Kidney capillary endothelial cell (primary cell): Measurements from ENCODE around the gene CYB5B.
"Not testable (repeated sequence)": the region's sequence is repeated elsewhere in the genome, so short reads cannot be mapped to it uniquely, and the experiment has no call there.

Experiments
- DNase-seq: peaks from one replicate; pipeline ENCODE4 v3.0.0-alpha.2; 2018; ENCODE audit warnings: low spot score

CYB5B gene

DNA sequence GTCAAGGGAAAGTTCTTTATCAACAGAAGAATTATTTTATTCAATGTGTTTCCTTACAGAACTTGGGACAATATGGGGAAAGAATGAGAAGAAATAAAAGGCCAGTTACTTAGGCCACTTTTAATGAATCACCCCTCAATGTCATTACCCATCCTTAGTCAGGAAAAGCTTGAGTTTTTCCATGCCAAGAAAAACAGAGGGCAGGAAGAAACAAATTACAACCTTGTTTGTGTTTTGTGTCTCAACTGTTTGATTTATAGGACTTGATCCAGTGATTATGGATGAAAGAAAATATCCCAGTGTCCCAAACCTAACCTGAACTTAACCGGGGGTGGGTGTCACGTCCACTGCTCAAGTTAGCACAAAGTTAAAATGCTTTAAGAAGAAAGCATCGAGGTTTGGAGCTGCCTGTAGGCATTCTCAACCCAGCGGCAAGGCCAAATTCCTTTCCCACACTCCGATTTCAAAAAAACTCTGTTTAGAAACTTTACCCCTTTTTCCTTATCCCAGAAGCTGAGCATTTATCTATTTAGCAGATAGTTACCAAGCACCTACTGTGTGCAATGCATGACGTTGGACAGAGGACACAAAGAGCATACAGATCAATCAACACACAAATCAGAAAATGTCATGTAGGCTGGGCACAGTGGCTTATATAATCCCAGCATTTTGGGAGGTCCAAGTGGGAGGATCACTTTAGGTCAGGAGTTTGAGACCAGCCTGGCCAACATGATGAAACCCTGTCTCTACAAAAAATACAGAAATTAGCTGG is 14.0 kb upstream of the CYB5B start:
- DNase-seq, result peak; percentile 70

DNA sequence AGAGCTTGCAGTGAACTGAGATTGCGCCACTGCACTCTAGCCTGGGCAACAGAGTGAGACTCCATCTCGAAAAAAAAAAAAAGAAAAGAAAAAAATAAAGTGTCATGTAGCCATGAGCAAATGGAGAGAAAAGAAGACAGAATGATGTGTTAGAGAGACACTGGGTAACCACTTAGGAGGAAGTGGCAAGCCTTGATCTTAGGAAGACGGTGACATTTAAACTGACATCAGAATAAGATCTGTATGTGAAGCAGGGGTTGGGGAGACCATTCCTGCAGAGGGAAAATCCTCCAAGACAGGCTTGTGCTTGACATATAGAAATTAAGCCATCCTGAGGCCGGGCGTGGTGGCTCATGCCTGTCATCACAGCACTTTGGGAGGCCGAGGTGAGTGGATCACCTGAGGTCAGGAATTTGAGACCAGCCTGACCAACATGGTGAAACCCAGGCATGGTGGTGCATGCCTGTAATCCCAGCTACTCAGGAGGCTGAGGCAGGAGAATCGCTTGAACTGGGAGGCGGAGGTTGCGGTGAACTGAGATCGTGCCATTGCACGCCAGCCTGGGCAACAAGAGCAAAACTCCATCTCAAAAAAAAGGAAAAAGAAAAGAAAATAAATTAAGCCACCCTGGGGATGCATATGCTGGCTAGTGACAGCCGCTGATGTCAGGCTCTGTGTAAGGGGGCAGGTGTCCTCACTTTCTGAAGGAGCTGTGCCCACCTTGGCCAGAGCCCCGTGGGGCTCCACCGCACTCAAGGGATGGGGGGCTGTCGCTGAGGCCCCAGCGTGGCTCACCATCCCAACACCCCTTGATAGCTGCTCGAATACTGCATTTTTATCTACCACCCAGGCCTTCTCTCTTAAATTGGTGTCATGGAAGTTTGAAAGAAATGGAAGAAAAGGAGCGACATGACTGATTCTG is 13.1 kb upstream of the CYB5B start:
- no peak for DNase-seq

DNA sequence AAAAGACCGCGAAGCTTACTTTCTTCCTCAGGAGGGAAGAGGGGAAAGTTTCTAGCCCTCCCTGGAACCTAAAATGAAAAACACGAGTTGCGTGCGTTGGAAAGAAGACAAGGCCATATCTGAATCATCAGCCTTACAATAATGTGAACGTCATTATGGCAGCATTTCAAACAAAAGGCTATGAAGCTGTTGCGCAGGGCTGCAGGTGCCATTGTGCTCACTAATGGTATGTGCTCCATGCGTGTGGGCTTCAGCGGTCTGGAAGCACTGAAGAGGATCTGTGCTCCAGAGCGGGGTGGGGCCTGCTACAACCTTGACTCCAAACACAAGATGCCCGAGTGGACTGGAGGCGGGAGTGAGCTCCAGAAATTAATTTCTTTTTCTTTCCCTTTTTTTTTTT is 12.1 kb upstream of the CYB5B start:
- DNase-seq, result no peak

DNA sequence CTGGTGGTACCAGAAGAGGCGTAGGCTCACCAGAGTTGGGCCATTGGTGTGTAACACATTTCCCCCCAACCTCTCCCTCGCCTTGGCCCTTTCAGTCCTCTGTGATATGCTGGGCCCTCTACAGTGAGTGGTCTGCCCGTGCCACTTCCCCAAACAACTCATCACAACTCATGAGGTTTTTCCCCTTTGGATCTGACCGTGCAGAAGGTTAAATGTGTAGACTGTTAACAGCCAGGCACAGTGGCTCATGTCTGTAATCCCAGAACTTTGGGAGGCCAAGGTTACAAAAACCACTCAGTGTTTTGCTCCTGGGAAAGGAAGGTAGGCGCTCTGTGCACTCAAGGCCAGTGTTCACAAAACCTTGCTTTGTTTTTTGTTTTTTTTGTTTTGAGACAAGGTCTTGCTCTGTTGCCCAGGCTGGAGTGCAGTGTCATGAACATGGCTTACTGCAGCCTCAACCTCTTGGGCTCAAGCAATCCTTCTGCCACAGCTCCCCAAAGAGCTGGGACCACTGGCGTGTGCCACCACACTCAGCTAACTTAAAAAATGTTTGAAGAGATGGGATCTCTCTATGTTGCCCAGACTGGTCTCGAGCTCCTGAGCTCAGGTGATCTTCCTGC is 11.3 kb upstream of the CYB5B start:
- DNase-seq, result no peak

DNA sequence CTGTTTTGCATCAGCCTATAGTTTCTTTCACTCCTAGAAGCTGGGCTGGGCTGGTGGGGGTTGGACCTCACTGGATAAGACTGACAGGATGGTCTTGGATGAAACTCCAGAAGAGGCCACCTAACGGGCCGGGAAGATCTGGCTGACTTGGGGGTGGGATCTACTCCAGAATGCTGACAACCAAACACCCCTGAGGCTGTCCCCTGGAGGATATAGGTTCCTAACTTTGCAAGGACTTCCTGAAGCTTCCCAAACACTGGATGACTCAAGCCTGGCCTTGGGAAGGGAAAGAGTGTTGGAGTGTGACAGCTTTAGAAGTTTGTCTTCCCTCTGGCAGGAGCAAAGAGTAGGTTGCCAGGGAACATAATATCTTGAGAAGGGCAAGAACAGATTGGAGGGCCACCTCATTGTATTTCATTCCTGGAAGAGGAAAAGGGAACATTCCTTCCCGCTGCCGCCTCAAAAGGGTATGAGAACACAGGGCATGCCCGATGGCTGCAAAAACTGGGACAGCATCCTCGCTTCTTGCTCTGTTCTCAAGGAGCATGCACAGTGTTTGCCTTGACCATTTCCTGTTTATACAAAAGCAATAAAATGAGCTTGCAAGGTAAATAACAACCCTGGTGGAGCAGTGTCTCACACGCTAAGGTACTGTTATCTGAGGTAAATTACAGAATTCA is 6.8 kb upstream of the CYB5B start:
- DNase-seq, result no peak

DNA sequence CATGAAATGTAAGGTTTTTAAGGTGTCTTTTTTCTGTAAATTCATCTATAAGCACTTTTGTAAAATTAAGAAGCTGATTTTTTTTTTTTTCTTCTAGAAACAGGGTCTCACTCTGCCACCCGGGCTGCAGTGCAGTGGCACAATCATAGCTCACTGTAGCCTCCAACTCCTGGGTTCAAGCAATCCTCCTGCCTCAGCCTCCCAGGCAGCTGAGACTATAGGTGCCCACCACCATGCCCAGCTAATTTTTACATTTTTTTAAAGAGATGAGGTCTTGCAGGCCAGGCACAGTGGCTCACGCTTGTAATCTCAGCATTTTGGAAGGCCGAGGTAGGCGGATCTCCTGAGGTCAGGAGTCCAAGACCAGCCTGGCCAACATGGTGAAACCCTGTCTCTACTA is 4.5 kb upstream of the CYB5B start:
- DNase-seq, result no peak

DNA sequence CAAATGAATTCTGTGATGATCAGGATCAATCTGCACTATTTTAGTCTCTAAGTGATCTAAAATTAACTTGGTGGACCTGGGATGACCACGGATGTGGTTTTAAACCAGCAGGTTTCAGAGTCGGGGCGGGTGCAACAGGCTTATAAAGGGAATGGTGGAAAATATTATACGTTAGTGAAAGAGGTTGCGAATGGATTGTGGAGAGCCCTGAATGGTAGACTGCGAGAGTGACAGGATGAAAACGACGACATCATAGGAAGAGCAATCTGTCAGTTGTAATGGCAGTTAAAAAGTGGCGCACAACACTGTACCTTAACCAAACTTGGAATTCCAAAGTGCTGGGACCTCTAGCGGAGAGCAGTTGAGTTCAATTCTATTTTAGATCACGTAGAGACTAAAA is 1.2 kb upstream of the CYB5B start:
- DNase-seq, result no peak

DNA sequence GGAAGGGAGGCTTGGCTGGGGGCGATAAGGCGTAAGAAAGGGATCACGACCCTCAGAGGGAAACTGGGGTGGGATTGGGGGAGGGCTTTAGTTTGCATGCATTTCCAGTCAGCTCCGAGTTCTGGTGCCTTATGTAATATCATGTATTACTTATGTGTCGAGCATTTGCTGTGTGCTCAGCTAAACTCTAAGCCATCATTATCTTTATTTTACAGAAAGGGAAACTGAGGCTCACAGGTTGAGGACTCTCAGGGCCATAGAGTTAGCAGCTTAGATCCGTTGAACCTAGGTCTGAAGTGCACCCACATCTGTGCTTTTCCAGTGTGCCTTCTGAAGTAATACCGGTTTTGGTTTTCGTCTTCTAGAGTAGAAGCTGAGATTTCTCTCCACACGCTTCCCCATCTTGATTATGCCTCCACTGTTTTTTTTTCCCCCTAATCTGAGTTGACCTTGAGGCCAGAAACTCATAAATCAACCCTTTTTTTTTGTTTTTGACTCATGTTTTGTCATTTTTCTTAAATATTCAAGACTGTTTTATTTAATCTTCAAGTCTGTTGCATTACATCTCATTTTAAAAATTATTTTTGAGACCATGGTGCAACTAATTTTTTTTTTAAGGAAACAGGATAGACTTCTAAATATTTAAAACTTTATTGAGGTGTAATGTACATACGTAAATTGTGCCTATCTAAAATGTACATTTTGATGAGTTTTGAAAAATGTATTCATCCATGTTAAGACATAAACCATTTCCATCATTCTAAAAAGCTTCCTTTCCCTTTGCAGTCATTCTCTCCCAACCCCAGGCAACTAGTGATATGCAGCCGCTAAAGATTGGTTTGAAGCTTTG is 741 bp downstream of the CYB5B start:
- DNase-seq, result no peak

DNA sequence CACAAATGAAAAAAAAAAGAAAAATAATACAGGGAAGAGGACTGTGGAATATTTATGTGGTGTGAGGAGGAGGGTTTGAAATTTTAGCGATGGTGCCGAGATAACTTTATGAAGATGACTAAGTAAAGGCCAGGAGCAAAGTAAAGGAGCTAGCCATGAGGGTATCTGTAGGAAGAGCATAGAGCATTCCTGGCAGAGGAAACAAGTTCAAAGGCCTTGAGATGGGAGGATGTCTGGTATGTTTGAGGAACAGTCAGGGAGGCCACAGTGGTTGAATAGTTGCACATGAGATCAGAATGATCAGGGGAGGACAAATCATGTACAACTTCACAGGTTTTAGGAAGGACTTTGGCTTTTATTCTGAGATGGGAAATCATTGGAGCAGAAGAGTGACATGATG is 4.2 kb downstream of the CYB5B start:
- no peak for DNase-seq

DNA sequence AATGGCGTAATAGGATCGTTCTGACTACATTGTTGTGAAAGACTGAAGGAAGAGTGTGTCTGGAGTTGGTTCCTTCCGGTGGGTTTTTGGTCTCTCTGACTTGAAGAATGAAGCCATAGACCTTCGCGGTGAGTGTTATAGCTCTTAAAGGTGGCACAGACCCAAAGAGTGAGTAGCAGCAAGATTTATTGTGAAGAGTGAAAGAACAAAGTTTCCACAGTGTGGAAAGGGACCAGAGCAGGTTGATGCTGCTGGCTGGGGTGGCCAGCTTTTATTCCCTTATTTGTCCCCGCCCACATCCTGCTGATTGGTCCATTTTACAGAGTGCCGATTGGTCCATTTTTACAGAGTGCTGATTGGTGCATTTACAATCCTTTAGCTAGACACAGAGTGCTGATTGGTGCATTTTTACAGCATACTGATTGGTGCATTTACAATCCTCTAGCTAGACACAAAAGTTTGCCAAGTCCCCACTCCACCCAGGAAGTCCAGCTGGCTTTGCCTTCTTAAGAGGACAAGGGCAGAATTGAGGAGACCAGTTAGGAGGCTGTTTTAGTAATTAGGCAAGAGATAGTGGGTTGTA is 4.7 kb downstream of the CYB5B start:
- DNase-seq, result not testable (repeated sequence)

DNA sequence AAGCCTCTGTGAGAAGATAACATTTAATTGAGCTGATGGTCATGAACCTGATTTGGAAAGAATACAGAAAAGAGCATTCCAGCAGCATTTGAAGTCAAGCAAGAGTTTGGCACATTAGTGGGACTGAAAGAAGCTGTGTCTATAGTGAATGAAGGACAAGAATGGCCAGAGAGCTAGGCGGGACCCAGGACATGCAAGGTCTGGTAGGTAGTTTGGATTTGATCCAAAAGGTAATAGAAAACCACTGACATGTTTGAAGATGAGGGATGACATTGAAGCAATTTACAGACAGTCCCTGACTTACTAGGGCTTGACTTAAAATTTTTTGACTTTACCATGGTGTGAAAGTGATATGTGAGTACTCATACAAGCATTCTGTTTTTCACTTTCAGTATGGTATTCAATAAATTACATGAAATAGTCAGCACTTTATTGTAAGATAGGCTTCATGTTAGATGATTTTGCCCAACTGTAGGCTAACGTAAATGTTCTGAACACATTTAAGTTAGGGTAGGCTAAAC is 7.6 kb downstream of the CYB5B start:
- DNase-seq, result no peak

DNA sequence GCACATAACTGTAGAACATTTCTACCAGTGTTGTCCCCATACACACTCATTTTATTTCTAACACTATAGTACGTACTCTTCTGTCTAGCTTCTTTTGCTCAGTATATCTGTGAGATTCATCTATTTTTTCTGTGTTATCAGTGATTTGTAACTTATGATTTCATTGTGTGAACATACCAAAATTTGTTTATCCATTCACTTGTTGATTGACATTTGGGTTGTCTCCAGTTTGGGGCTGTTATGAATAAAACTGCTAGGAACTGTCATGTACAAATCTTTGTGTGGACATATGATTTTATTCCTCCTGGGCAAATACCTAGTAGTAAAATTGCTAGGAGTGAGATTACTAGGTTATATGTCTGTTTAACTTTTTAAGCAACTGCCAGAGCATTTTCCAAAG is 9.6 kb downstream of the CYB5B start:
- no peak for DNase-seq

DNA sequence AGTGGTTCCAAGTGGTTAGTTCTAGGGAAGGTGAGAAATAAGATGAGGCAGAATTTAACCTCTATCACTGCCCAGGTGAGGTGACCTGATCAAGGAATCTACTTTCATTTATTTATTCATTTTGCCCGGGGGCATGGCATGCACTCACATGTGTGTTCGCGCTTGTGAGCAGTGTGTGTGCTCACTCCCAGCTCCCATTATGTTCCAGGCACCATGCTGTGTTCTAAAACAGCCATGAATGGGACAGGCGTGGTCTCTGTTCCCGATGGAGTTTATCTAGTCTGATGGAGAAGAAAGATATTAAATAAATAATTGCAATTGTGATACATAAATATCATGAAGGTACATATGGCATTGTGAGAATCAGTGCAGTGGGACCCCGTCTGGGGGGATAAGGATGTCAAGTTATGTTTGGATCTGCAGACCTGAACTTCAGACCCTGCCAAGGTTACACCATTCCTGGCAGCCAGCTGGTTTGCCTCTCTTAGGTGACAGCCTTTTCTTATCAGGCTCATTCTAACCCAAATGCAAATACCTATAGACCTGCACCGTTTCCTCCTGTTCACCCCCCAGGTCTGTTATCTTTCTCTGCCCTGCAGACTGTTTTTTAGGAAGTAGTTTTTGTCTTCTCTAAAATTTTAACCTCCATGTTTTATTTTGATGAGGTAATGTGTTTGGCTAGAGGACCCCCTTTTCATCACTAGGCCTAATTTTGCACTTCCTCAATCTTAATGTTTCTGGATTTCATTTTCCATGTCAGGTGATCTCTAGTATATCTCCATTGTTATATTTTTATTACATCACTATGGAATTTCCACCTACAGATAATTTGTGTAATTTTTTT is 11.8 kb downstream of the CYB5B start:
- no peak for DNase-seq

DNA sequence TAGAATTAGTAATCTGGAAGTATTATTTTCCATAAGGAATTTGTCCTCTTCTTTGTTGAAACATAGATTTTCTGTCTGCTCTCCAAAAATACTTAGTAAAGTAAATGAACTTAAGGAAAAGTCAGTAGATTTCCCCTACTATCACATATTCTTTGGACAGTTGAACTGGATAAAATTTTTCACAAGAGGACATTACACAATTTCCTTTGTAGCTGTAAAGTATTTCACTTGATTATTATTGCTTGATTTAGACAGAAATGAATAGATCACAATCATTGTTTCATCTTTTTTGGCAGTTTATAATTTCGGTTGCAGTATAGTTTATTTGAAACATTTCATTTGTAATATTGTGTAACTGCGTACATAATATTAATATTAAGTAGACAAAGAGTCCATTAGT is 12.5 kb downstream of the CYB5B start:
- no peak for DNase-seq

DNA sequence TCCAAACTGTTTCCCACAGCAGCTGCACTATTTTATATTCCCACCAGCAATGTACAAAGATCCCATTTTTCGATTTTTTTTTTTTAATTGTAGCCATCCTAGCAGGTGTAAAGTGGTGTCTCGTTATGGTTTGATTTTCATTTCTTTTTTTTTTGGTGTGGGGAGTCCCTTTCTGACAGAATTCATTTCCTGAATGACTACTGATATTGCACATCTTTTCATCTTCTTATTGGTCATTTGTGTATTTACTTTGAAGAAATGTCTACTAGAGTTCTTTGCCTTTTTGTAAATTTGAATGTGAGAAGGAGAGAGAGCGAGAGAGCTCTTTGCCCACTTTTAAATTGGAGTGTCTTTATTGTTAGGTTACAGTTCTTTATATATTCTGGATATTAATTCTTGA is 14.0 kb downstream of the CYB5B start:
- DNase-seq, result no peak

DNA sequence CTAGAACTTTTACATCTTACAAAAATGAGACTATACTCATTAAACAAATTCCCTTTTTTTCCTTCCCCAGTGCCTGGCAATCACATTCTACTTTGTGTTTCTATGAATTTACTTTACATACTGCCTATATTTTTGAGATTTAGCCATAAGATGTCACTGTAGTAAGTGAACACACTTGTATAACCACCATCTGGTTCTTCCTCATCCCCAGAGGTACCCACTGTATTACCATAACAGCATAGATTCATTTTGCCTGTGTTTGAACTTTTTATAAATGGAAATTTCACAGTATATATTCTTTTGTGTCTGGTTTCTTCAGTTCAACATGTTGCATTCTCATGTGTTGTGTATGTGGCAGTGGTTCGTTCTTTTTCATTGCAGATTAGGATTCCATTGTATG is 15.8 kb downstream of the CYB5B start:
- DNase-seq, result no peak

DNA sequence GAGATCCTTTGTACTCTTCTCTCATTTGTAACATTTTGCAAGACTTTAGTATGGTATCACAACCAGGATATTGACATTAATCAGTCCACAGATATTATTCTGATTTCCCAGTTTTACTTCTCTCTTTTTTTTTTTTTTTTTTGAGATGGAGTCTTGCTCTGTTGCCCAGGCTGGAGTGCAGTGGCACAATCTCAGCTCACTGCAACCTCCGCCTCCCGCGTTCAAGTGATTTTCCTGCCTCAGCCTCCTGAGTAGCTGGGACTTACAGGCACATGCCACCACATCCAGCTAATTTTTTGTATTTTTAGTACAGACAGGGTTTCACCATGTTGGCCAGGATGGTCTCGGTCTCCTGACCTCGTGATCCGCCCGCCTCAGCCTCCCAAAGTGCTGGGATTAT is 16.6 kb downstream of the CYB5B start:
- not testable (repeated sequence) for DNase-seq

DNA sequence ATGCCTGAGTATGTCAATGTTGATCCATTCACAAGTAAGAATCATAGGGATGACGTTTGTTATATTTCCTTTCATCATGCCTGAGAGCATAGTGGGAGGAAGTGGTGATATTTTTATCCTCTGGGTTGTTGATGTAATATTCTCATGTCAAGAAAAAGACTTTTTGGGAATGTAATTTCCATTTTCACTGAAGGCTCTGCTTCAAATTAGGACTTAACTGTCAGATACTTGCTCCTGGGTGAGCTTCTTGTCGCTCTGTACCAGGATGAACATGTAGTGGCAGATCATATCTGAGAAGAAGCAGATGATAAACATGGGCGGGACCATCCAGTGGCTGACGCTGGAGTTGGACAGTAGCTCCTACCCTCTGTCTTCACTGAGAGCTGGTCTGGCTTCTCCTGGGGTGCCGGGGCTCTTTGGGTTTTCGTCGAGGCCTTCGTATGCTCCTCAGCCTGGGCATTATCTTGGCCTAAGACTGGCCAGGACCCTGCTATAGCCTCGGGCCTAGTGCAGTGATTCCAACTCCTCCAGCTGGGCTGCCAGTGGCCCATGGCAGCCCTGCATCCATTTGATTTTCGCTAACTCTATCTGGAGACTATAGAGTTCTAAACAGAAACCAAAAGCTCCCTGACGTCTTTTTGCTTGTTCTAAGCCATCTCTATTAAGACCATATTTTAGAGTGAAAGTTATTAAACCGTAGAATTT is 19.7 kb downstream of the CYB5B start:
- peak; percentile 57 for DNase-seq

DNA sequence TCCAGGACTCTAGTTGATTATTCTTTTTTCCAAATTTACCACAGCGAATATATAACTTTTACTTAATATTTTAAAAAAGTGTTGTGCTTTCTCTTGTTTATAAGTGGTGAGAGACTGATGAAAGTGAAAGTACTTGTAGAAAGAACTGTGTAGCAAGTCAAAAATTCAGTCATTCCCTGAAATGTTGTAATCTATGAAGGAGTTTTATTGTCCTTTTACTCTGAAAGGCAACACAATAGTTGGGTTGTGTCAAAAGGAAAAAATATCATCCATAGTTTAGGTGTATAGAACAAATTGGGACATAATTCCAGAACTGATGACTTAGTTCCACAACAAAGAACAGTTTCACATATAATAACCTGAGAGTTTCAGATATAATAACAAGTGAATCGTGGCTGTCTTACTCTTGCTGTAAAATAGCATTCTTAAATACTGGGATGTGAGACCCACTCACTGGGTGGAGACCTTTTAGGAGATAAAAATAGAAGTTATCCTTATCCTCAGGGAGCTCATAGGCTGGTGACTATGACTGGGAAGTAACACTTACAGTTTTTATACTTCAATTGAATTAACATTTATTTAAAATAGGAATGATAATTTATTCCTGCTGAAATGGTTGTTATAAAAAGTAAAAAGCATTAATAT is 20.6 kb downstream of the CYB5B start:
- DNase-seq, result peak; percentile 7
